ENCODE measurements around the gene FOXO3. TPM values are rescaled to one million over a fixed set of nuclear protein-coding genes. Genes with fewer than 3 reads are reported as not detected.
A peak's percentile ranks its signal among the peaks of the same experiment; 100 is the strongest.

The FOXO3 gene
- total and polyA plus RNA-seq, 2 of the 13 experiments (the other 11 are each of a cell fraction or from before 2014, with no cell fraction given), result 16.0 to 22.5 TPM

- no peak for TF ChIP-seq SUZ12 (IDR thresholded peaks at IDR 0.05; ENCODE audit: low read depth, low read length)
- no peak for TF ChIP-seq SMAD9 (CRISPR knock-in tag; IDR thresholded peaks at IDR 0.05)
- no peak for TF ChIP-seq KLF16 (CRISPR knock-in tag; IDR thresholded peaks at IDR 0.05)
- no peak for TF ChIP-seq MTA3 (CRISPR knock-in tag; IDR thresholded peaks at IDR 0.05)
- no peak for TF ChIP-seq ZHX2 (IDR thresholded peaks at IDR 0.05; ENCODE audit: low read depth)
- no peak for TF ChIP-seq ZHX2 (CRISPR knock-in tag; IDR thresholded peaks at IDR 0.05; ENCODE audit: borderline replicate concordance)
- no peak for TF ChIP-seq ZNF501 (CRISPR knock-in tag; IDR thresholded peaks at IDR 0.05)
- TF ChIP-seq CBX1 (IDR thresholded peaks at IDR 0.05; ENCODE audit: low read depth), result no peak
- TF ChIP-seq ZNF34 (CRISPR knock-in tag; IDR thresholded peaks at IDR 0.05; ENCODE audit: borderline replicate concordance), result 0 out of 2 replicates have a peak, but pooled peaks have one; percentile 16
- no peak for TF ChIP-seq CREB3 (CRISPR knock-in tag; IDR thresholded peaks at IDR 0.05)
- no peak for TF ChIP-seq RARG (CRISPR knock-in tag; IDR thresholded peaks at IDR 0.05; ENCODE audit: low read depth)
- TF ChIP-seq ZNF280D (CRISPR knock-in tag; IDR thresholded peaks at IDR 0.05), result no peak
- TF ChIP-seq ZFP62 (CRISPR knock-in tag; IDR thresholded peaks at IDR 0.05), result no peak
- no peak for TF ChIP-seq KLF11 (CRISPR knock-in tag; IDR thresholded peaks at IDR 0.05)
- no peak for TF ChIP-seq ZNF503 (CRISPR knock-in tag; IDR thresholded peaks at IDR 0.05)
These were observed 3.0 kb upstream of the FOXO3 start (continued) for GRCh38 chr6:108557494-108558371.
